Measurements from ENCODE around the gene ELP6.
"Not testable (repeated sequence)": the region's sequence is repeated elsewhere in the genome, so short reads cannot be mapped to it uniquely, and the experiment has no call there.

ELP6 gene

DNA sequence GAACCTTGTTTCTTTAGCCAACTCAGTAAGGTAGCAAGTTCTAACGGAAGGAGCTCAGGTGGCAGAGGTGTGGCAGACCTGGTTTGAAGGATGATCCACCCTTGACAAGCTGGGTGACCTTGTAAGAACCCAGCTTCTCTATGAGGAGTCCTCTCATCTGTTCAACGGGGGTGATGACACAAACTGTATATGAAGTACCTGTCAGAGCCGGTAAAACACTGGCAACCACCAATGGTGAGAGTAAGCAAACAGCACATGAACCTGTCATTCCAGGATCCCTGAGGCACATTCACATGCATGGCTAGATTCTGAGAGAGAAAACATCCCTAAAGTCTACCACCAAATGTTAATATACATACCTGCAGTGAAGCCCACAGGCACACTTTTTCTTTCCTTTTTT, 40.1 kb downstream of the ELP6 start:
- no peak overlapping the region for H3K4me2 ChIP-seq (ENCODE audit: low read length)
- no peak for DNase-seq
- H3K4me3 ChIP-seq (ENCODE audit: low read length) = no peak overlapping the region

DNA sequence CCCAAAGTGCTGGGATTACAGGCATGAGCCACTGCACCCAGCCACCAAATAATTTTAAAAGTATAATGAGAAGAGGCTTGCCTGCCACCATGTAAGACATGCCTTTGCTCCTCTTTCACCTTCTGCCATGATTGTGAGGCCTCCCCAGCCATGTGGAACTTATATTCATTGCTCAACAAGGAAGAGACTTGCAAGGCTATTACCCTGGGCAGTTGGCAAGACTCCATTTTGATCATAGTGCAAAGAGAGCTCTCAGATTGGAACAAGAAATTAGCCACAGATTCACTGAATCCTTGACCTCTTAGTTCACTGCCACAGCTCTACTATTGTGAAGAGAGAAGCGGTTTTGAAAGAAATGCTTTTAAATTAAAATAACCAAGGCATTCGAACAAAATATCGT, 43.9 kb downstream of the ELP6 start:
- Histone ChIP-seq H2BK5ac (ENCODE audit: low read length) (no peak overlapping the region), H3K56ac (ENCODE audit: low read length) (no peak overlapping the region)
- no CpG with 5 or more reads among the region's 3 CpGs for WGBS (ENCODE audit: extremely low coverage, insufficient coverage, low lambda C conversion rate)

More for the DNA sequence above, 40.1 kb downstream of the ELP6 start:
- no peak overlapping the region for H3K4ac ChIP-seq (ENCODE audit: low read depth, low read length)
- H3K23ac ChIP-seq (ENCODE audit: low read length) = no peak overlapping the region
- no peaks in the 10 kb centered on the region for H3K27me3 ChIP-seq (ENCODE audit: insufficient read depth, low read length, poor library complexity)
- H2BK15ac ChIP-seq (replicated peaks; ENCODE audit: low read depth) = no peak overlapping the region
- H4K8ac ChIP-seq (ENCODE audit: low read depth, low read length) = no peak overlapping the region
- H3K27ac ChIP-seq (ENCODE audit: low read depth, low read length) = no peak overlapping the region
- no peak overlapping the region for H3K9ac ChIP-seq (ENCODE audit: low read length)
- H3K18ac ChIP-seq (ENCODE audit: low read length) = no peak overlapping the region
- H3K79me2 ChIP-seq (ENCODE audit: control insufficient read depth, insufficient read depth, low read length) = peaks cover 38% of the 10 kb centered on the region
- no peak overlapping the region for H2AK5ac ChIP-seq (ENCODE audit: low read length)
- peaks cover 2% of the 10 kb centered on the region for H3K4me1 ChIP-seq (ENCODE audit: control insufficient read depth, low read depth, low read length)
- no peak overlapping the region for H3K56ac ChIP-seq (ENCODE audit: low read length)
- H2BK5ac ChIP-seq (ENCODE audit: low read length) = no peak overlapping the region
- H4K5ac ChIP-seq (ENCODE audit: low read length) = no peak overlapping the region
- no peaks in the 10 kb centered on the region for H3K36me3 ChIP-seq (ENCODE audit: control insufficient read depth, insufficient read depth, low read length)
- no CpG with 5 or more reads among the region's 3 CpGs for WGBS (ENCODE audit: extremely low coverage, insufficient coverage, low lambda C conversion rate)
- no peak overlapping the region for H2BK120ac ChIP-seq (ENCODE audit: low read depth, low read length)
- peaks cover 7% of the 10 kb centered on the region for H3K79me1 ChIP-seq (ENCODE audit: low read length)

DNA sequence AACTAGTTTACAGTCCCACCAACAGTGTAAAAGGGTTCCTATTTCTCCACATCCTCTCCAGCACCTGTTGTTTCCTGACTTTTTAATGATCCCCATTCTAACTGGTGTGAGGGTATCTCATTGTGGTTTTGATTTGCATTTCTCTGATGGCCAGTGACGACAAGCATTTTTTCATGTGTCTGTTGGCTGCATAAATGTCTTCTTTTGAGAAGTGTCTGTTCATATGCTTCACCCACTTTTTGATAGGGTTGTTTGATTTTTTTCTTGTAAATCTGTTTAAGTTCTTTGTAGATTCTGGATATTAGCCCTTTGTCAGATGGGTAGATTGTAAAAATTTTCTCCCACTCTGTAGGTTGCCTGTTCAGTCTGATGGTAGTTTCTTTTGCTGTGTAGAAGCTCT, 45.2 kb downstream of the ELP6 start:
- not testable (repeated sequence) for H2BK120ac ChIP-seq (ENCODE audit: low read depth, low read length); H3K18ac ChIP-seq (ENCODE audit: low read length); H3K4me3 ChIP-seq (ENCODE audit: low read length); H4K8ac ChIP-seq (ENCODE audit: low read depth, low read length); H3K4ac ChIP-seq (ENCODE audit: low read depth, low read length); H3K36me3 ChIP-seq (ENCODE audit: control insufficient read depth, insufficient read depth, low read length); H2AK5ac ChIP-seq (ENCODE audit: low read length); H3K4me2 ChIP-seq (ENCODE audit: low read length); H3K27ac ChIP-seq (ENCODE audit: low read depth, low read length); DNase-seq; H3K23ac ChIP-seq (ENCODE audit: low read length); H2BK5ac ChIP-seq (ENCODE audit: low read length); H2BK15ac ChIP-seq (replicated peaks; ENCODE audit: low read depth); H3K56ac ChIP-seq (ENCODE audit: low read length); H4K5ac ChIP-seq (ENCODE audit: low read length); H3K79me1 ChIP-seq (ENCODE audit: low read length); H3K27me3 ChIP-seq (ENCODE audit: insufficient read depth, low read length, poor library complexity); H3K9ac ChIP-seq (ENCODE audit: low read length); H3K4me1 ChIP-seq (ENCODE audit: control insufficient read depth, low read depth, low read length)
- no CpG with 5 or more reads among the region's 1 CpG for WGBS (ENCODE audit: extremely low coverage, insufficient coverage, low lambda C conversion rate)
- H3K79me2 ChIP-seq (ENCODE audit: control insufficient read depth, insufficient read depth, low read length) = peaks cover 28% of the 10 kb centered on the region

More for the DNA sequence above, 43.9 kb downstream of the ELP6 start:
- Histone ChIP-seq H3K79me2 (ENCODE audit: control insufficient read depth, insufficient read depth, low read length) (peaks cover 37% of the 10 kb centered on the region), H3K4ac (ENCODE audit: low read depth, low read length) (no peak overlapping the region), H3K36me3 (ENCODE audit: control insufficient read depth, insufficient read depth, low read length) (no peaks in the 10 kb centered on the region), H3K27ac (ENCODE audit: low read depth, low read length) (no peak overlapping the region), H4K5ac (ENCODE audit: low read length) (no peak overlapping the region), H3K18ac (ENCODE audit: low read length) (no peak overlapping the region), H3K79me1 (ENCODE audit: low read length) (peaks cover 9% of the 10 kb centered on the region), H3K9ac (ENCODE audit: low read length) (no peak overlapping the region), H3K27me3 (ENCODE audit: insufficient read depth, low read length, poor library complexity) (no peaks in the 10 kb centered on the region), H3K23ac (ENCODE audit: low read length) (no peak overlapping the region), H2BK120ac (ENCODE audit: low read depth, low read length) (no peak overlapping the region), H3K4me2 (ENCODE audit: low read length) (no peak overlapping the region), H2AK5ac (ENCODE audit: low read length) (no peak overlapping the region), H2BK15ac (replicated peaks; ENCODE audit: low read depth) (no peak overlapping the region), H4K8ac (ENCODE audit: low read depth, low read length) (no peak overlapping the region), H3K4me3 (ENCODE audit: low read length) (no peak overlapping the region), H3K4me1 (ENCODE audit: control insufficient read depth, low read depth, low read length) (peaks cover 2% of the 10 kb centered on the region)
- DNase-seq = no peak

DNA sequence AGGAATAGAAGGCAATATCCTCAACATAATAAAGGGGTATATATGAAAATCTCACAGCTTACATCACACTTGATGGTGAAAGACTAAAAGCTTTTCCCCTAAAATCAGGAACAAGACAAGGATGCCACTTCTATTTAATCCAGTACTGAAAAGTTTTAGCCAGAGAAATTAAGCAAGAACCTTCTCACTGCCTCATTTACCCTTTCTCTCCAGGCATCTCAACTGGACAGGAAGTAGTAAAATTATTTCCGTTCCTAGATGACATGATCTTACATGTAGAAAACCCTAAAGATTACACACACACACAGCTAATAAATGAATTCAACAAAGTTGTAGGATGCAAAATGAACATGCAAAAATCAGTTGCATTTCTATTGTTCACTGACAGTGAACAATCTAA, 48.9 kb downstream of the ELP6 start:
- no peak for DNase-seq
- H4K8ac ChIP-seq (ENCODE audit: low read depth, low read length) = no peak overlapping the region
- H2BK15ac ChIP-seq (replicated peaks; ENCODE audit: low read depth) = no peak overlapping the region
- no peak overlapping the region for H3K56ac ChIP-seq (ENCODE audit: low read length)
- no peak overlapping the region for H4K5ac ChIP-seq (ENCODE audit: low read length)
- H3K18ac ChIP-seq (ENCODE audit: low read length) = no peak overlapping the region
- peaks cover 8% of the 10 kb centered on the region for H3K79me1 ChIP-seq (ENCODE audit: low read length)
- no peak overlapping the region for H3K27ac ChIP-seq (ENCODE audit: low read depth, low read length)
- no peaks in the 10 kb centered on the region for H3K36me3 ChIP-seq (ENCODE audit: control insufficient read depth, insufficient read depth, low read length)
- no peaks in the 10 kb centered on the region for H3K4me1 ChIP-seq (ENCODE audit: control insufficient read depth, low read depth, low read length)
- no peak overlapping the region for H3K4me2 ChIP-seq (ENCODE audit: low read length)
- peaks cover 15% of the 10 kb centered on the region for H3K79me2 ChIP-seq (ENCODE audit: control insufficient read depth, insufficient read depth, low read length)
- no peak overlapping the region for H3K4ac ChIP-seq (ENCODE audit: low read depth, low read length)
- H3K23ac ChIP-seq (ENCODE audit: low read length) = no peak overlapping the region
- H3K27me3 ChIP-seq (ENCODE audit: insufficient read depth, low read length, poor library complexity) = no peaks in the 10 kb centered on the region
- H3K9ac ChIP-seq (ENCODE audit: low read length) = no peak overlapping the region
- WGBS (ENCODE audit: extremely low coverage, insufficient coverage, low lambda C conversion rate) = no CpG with 5 or more reads among the region's 1 CpG
- H2BK5ac ChIP-seq (ENCODE audit: low read length) = no peak overlapping the region
- H2AK5ac ChIP-seq (ENCODE audit: low read length) = no peak overlapping the region
- H3K4me3 ChIP-seq (ENCODE audit: low read length) = no peak overlapping the region
- H2BK120ac ChIP-seq (ENCODE audit: low read depth, low read length) = no peak overlapping the region

DNA sequence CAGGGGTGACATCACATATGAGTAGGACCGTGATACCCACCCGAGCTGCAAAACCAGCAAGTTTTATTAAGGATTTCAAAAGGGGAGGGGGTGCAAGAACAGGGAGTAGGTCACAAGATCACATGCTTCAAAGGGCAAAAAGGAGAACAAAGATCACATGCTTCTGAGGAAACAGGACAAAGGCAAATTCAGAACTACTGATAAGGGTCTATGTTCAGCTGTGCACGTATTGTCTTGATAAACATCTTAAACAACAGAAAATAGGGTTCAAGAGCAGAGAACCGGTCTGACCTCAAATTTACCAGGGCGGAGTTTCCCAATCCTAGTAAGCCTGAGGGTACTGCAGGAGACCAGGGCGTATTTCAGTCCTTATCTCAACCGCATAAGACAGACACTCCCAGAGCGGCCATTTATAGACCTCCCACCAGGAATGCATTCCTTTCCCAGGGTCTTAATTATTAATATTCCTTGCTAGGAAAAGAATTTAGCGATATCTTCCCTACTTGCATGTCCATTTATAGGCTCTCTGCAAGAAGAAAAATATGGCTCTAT, 53.9 kb downstream of the ELP6 start:
- H3K18ac ChIP-seq (ENCODE audit: low read length); H2BK120ac ChIP-seq (ENCODE audit: low read depth, low read length); H3K36me3 ChIP-seq (ENCODE audit: control insufficient read depth, insufficient read depth, low read length); H2BK5ac ChIP-seq (ENCODE audit: low read length); H3K4ac ChIP-seq (ENCODE audit: low read depth, low read length); H4K5ac ChIP-seq (ENCODE audit: low read length); H3K27me3 ChIP-seq (ENCODE audit: insufficient read depth, low read length, poor library complexity); H3K79me2 ChIP-seq (ENCODE audit: control insufficient read depth, insufficient read depth, low read length); H3K23ac ChIP-seq (ENCODE audit: low read length); H3K56ac ChIP-seq (ENCODE audit: low read length); H2BK15ac ChIP-seq (replicated peaks; ENCODE audit: low read depth); H3K9ac ChIP-seq (ENCODE audit: low read length); H2AK5ac ChIP-seq (ENCODE audit: low read length); H4K8ac ChIP-seq (ENCODE audit: low read depth, low read length); H3K27ac ChIP-seq (ENCODE audit: low read depth, low read length); H3K79me1 ChIP-seq (ENCODE audit: low read length); H3K4me3 ChIP-seq (ENCODE audit: low read length); DNase-seq; H3K4me2 ChIP-seq (ENCODE audit: low read length); H3K4me1 ChIP-seq (ENCODE audit: control insufficient read depth, low read depth, low read length): not testable (repeated sequence)
- WGBS (ENCODE audit: extremely low coverage, insufficient coverage, low lambda C conversion rate) = no CpG with 5 or more reads among the region's 9 CpGs

DNA sequence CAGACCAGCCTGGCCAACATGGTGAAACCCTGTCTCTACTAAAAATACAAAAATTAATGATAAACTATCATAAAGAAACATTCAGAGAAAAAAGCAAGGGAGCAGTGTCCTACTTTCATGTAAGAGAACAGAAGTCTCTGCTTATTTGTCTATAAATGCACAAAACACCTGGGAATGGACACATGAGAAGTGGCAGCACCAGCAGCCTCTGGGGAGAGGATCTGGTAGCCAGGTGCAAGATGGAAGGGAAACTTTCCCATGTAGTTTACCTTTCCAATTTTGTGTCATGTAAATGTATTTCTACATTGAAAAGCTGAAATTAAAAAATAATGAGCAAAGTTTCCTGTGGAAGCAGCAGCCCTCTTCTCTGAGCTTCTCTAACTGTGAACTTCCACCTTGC, 56.5 kb downstream of the ELP6 start:
- Histone ChIP-seq H3K27me3 (ENCODE audit: insufficient read depth, low read length, poor library complexity) (no peaks in the 10 kb centered on the region), H3K79me1 (ENCODE audit: low read length) (peaks cover 13% of the 10 kb centered on the region), H4K8ac (ENCODE audit: low read depth, low read length) (no peak overlapping the region), H3K4me3 (ENCODE audit: low read length) (no peak overlapping the region), H3K36me3 (ENCODE audit: control insufficient read depth, insufficient read depth, low read length) (no peaks in the 10 kb centered on the region), H2BK120ac (ENCODE audit: low read depth, low read length) (no peak overlapping the region), H2AK5ac (ENCODE audit: low read length) (no peak overlapping the region), H3K23ac (ENCODE audit: low read length) (no peak overlapping the region), H4K5ac (ENCODE audit: low read length) (no peak overlapping the region), H3K4me1 (ENCODE audit: control insufficient read depth, low read depth, low read length) (no peaks in the 10 kb centered on the region), H3K18ac (ENCODE audit: low read length) (no peak overlapping the region), H3K4ac (ENCODE audit: low read depth, low read length) (no peak overlapping the region), H3K4me2 (ENCODE audit: low read length) (no peak overlapping the region), H3K9ac (ENCODE audit: low read length) (no peak overlapping the region), H3K79me2 (ENCODE audit: control insufficient read depth, insufficient read depth, low read length) (peaks cover 8% of the 10 kb centered on the region), H3K27ac (ENCODE audit: low read depth, low read length) (no peak overlapping the region), H2BK15ac (replicated peaks; ENCODE audit: low read depth) (no peak overlapping the region), H3K56ac (ENCODE audit: low read length) (no peak overlapping the region), H2BK5ac (ENCODE audit: low read length) (no peak overlapping the region)
- no peak for DNase-seq
